22Rv1 (cell line): ENCODE measurements around the gene SULT1A1.

Experiments
- H3K27ac ChIP-seq: fragments of 450-650 bp; 2 replicates; pipeline ENCODE4 v1.5.1; 2017
- ZFX ChIP-seq: fragments of 450-650 bp; IDR thresholded peaks from 2 replicates; pipeline ENCODE4 v1.6.1; 2017; ENCODE audit warnings: antibody characterized with exemption, borderline replicate concordance
- TF ChIP-seq, protein P1 (sequence below): fragments of 450-650 bp; IDR thresholded peaks from 2 replicates; pipeline ENCODE4 v1.5.1; 2017; ENCODE audit warnings: mild to moderate bottlenecking

The SULT1A1 gene

DNA sequence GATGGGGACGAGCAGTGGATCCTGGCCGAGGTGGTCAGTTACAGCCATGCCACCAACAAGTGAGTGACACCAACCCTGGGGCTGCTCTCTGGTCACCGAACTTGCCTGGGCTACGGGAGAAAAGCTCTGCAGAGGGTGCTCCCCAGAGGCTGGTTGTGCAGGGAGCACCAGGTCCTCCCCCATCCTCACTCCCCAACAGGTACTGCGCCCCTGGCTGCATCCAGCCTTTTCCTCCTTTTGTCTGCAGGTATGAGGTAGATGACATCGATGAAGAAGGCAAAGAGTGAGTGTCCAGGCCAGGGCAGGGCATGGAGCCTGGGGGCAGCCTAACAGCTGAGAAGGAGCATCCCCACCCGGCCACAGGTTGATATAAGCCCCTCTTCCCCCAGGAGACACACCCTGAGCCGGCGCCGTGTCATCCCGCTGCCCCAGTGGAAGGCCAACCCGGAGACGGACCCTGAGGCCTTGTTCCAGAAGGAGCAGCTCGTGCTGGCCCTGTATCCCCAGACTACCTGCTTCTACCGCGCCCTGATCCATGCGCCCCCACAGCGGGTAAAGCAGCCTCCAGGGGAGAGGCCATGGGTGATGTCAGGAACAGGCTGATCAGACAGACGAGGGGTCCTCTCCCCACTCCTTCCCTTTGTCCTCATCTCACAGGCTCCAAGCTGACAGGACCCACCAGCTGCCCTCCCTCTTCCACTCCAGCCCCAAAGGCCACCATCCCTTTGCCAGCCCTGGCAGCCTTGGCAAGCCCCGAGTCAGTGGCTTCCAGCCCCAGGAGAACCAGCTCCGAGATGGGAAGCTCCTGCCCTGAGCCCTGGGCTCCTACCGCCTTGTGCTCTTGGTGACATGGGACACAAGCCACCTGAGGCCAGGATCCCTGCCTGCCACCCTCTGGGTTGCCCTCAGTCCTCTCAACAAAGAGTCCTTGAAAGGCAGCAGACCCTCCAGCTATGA lies 19.2 kb downstream of the SULT1A1 start:
- no peak overlapping the region for H3K27ac ChIP-seq
- TF ChIP-seq, protein P1, sequence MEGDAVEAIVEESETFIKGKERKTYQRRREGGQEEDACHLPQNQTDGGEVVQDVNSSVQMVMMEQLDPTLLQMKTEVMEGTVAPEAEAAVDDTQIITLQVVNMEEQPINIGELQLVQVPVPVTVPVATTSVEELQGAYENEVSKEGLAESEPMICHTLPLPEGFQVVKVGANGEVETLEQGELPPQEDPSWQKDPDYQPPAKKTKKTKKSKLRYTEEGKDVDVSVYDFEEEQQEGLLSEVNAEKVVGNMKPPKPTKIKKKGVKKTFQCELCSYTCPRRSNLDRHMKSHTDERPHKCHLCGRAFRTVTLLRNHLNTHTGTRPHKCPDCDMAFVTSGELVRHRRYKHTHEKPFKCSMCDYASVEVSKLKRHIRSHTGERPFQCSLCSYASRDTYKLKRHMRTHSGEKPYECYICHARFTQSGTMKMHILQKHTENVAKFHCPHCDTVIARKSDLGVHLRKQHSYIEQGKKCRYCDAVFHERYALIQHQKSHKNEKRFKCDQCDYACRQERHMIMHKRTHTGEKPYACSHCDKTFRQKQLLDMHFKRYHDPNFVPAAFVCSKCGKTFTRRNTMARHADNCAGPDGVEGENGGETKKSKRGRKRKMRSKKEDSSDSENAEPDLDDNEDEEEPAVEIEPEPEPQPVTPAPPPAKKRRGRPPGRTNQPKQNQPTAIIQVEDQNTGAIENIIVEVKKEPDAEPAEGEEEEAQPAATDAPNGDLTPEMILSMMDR: no peak
- TF ChIP-seq ZFX: no peak

- no peak overlapping the region for H3K27ac ChIP-seq
- no peak for TF ChIP-seq ZFX
- TF ChIP-seq, protein P1: no peak
Measured at GRCh38 chr16:28589930-28590329, 19.9 kb downstream of the SULT1A1 start.

DNA sequence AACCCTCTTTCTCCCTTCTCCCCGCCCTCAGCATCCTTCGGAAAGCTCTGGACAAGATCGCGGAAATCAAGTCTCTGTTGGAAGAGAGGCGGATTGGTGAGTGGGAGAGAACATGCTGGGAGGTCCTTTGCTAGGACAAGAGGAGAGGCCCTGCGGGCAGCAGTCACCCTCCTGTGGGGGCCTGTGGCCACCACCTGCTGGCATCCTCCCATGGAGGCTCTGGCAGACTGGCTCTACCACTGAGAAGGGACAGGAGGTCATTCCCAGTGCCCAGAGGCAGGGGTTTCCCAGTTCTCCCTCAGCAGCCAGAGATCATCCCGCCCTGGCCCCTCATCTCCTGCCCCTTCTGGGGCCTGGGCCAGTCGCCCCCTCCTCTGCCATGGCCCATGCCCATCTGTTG lies 20.8 kb downstream of the SULT1A1 start:
- TF ChIP-seq ZFX: no peak
- TF ChIP-seq, protein P1: no peak
- H3K27ac ChIP-seq: no peak overlapping the region

GRCh38 chr16:28587386-28587785 lies 22.5 kb downstream of the SULT1A1 start:
- no peak overlapping the region for H3K27ac ChIP-seq
- TF ChIP-seq, protein P1: no peak
- TF ChIP-seq ZFX: no peak

DNA sequence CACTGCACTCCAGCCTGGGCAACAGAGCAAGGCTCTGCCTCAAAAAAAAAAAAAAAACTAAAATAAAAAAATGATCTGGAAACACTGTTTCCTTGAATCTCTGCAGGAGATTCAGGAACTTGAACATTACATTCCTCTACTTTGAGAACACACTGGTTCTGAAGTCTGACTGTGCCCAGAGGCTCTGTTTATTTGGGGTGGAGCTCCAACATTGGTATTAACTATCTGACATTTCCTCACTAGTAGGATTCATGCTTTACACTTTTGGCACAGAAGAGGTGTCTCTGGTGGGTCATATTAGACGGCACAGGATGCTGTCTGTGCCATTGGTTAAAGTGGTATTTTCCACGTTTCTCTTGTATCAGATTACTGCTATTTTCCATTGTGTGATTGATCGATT lies 23.4 kb downstream of the SULT1A1 start:
- TF ChIP-seq, protein P1: no peak
- TF ChIP-seq ZFX: no peak
- H3K27ac ChIP-seq: no peak overlapping the region; the same call in 1 of the 2 replicates

GRCh38 chr16:28585674-28586073 lies 24.2 kb downstream of the SULT1A1 start:
- H3K27ac ChIP-seq: no peak overlapping the region
- TF ChIP-seq ZFX: no peak
- TF ChIP-seq, protein P1: no peak

DNA sequence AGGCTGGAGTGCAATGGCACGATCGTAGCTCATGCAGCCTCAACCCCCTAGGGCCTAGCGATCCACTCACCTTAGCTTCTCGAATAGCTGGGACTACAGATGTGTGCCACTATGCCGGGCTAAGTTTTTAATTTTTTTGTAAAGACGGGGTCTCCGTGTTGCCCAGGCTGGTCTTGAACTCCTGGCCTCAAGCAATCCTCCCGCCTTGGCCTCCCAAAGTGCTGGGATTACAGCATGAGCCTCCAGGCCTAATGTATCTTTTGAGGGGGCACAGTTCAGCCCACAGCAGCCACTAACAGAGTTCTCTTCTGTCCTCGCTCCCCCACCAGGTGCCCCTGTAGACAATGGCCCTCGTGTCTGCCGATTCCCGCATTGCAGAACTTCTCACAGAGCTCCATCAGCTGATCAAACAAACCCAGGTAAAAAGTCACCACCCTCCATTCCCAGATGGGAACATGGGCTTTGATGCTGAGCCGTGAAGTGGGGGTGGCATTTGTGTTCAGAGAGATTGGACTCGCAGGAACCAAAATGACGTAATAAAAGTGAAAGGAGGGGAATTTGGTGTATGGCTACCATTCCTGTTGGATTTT lies 29.0 kb downstream of the SULT1A1 start:
- no peak overlapping the region for H3K27ac ChIP-seq
- TF ChIP-seq, protein P1: no peak
- no peak for TF ChIP-seq ZFX
